OCI-LY7 (cell line): Measurements from ENCODE around the gene DNAH6.

ENCODE experiments used
- EZH2phosphoT487 ChIP-seq: fragments of 200-600 bp; sonication (generic); IDR thresholded peaks from 2 replicates; pipeline ENCODE4 v1.6.1; 2018; ENCODE audit warnings: low read depth, borderline replicate concordance, mild to moderate bottlenecking, mixed run types, antibody characterized with exemption, low read length, moderate library complexity, mixed read lengths
- TF ChIP-seq, protein P1 (sequence below): fragments of 200-600 bp; sonication (generic); conservative IDR thresholded peaks from 2 replicates; pipeline ENCODE4 v1.5.1; 2014; ENCODE audit warnings: mild to moderate bottlenecking, antibody characterized with exemption, low read length, moderate library complexity, mixed read lengths

DNA sequence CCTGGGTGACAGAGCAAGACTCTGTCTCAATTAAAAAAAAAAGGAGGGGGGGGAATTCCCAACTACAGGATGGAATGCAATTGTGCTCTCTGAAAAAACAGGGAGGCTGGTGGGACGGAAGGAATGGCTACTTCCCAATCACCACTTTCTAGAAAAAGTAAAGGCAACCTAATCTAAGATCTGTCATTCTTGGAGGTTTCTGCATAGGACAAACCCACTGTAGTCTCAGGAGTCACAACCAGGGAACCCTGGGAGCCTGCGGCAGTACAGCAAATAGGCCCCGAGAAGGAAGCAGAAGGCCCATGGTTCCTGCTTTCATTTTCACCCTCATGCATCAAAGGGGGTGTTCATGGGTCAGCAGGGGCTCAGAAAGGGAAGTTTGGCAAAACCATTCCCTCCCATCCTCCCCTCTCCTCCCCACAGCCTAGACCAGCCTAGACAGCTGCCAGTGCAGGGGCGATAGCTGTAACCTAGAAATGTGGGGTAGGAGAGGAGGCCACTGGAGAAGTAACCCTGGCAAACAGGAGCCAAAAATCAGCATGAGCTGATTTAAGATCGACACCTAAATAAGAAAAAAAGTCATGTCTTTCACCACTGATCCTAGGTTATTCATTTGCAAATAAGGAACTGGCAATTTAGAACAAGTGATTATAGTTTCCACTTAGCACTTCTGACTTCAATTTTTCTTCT lies 316.6 kb downstream of the DNAH6 start:
- TF ChIP-seq, protein P1, sequence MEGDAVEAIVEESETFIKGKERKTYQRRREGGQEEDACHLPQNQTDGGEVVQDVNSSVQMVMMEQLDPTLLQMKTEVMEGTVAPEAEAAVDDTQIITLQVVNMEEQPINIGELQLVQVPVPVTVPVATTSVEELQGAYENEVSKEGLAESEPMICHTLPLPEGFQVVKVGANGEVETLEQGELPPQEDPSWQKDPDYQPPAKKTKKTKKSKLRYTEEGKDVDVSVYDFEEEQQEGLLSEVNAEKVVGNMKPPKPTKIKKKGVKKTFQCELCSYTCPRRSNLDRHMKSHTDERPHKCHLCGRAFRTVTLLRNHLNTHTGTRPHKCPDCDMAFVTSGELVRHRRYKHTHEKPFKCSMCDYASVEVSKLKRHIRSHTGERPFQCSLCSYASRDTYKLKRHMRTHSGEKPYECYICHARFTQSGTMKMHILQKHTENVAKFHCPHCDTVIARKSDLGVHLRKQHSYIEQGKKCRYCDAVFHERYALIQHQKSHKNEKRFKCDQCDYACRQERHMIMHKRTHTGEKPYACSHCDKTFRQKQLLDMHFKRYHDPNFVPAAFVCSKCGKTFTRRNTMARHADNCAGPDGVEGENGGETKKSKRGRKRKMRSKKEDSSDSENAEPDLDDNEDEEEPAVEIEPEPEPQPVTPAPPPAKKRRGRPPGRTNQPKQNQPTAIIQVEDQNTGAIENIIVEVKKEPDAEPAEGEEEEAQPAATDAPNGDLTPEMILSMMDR, result no peak
- no peak for TF ChIP-seq EZH2phosphoT487
